ENCODE measurements around the gene SARNP.
"Not testable (repeated sequence)": the region's sequence is repeated elsewhere in the genome, so short reads cannot be mapped to it uniquely, and the experiment has no call there.

Gene SARNP, protein sequence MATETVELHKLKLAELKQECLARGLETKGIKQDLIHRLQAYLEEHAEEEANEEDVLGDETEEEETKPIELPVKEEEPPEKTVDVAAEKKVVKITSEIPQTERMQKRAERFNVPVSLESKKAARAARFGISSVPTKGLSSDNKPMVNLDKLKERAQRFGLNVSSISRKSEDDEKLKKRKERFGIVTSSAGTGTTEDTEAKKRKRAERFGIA

DNA sequence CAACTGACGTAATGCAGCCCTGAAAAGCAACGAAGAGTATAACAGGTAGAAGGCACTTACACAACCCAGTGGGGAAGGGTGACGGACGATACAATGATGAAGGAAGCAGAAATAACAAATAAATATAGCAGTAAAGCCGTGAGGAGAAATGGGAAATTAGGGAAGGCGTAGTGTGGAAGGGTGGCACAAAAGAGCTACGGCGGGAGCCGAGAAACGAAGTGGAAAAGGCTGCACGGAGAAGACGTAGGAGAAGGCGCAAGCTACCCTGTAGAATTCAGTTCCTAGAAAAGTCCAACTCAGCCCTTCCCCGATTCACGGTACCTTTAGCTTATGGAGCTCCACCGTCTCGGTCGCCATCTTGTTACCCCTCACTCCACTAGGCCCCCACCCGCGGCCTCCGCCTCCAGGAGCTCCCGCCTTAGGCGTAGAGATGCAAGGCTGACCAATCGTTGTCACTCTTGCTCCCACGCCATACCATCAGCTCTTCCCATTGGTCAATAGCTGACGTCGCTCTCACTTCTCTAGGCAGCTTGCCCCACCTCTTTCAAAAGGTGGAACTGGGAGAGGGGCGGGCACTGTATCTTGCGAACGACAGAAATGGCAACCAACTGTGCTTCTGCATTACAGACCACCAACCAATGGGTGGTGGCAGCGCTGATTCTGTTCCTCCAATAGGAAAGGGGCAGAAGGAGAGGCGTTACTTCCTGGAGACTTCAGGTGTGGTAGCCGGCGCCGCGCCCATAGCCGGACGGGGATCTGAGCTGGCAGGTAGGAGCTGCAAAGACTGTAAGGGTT is at the start of gene SARNP, which contains the start of gene ORMDL2:
Gene SARNP, minus strand, starts transcription at position 380 of the 795 bp plus-strand sequence. Its CDS starts 23 bp downstream, at position 357.
Gene ORMDL2, plus strand, starts transcription at position 697 of the 795 bp plus-strand sequence. CDS start 959 bp downstream, outside the sequence.
- peak; percentile 100 for DNase-seq (ENCODE audit: low read depth)
- TF ChIP-seq, protein P1, sequence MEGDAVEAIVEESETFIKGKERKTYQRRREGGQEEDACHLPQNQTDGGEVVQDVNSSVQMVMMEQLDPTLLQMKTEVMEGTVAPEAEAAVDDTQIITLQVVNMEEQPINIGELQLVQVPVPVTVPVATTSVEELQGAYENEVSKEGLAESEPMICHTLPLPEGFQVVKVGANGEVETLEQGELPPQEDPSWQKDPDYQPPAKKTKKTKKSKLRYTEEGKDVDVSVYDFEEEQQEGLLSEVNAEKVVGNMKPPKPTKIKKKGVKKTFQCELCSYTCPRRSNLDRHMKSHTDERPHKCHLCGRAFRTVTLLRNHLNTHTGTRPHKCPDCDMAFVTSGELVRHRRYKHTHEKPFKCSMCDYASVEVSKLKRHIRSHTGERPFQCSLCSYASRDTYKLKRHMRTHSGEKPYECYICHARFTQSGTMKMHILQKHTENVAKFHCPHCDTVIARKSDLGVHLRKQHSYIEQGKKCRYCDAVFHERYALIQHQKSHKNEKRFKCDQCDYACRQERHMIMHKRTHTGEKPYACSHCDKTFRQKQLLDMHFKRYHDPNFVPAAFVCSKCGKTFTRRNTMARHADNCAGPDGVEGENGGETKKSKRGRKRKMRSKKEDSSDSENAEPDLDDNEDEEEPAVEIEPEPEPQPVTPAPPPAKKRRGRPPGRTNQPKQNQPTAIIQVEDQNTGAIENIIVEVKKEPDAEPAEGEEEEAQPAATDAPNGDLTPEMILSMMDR (IDR thresholded peaks at IDR 0.05; ENCODE audit: insufficient read depth, low read depth, low read length, missing control alignments) = no peak
- peak within 1 kb of the TSS; percentile 98 for H3K4me3 ChIP-seq (ENCODE audit: low read depth, low read length)

DNA sequence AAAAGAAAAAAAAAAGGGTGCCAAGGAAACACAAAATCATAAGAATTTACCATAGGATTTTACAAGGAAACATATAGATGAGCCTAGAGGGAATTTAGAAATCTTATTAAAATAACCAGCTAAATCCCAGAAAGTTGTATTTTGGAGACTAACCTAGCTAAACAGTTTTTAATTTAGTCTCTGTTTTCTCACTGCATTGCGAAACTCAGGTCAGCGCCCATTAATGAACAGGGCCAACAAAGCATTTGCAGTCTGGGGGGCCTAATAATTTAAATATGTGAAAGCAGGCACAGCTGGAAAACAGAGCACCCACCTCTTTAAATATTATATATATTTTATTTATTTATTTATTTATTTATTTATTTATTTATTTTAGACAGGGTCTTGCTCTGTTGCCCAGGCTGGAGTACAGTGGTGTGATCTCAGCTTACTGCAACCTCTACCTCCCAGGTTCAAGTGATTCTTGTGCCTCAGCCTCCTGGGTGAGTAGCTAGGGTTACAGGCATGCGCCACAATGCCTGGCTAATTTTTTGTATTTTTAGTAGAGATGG is 49.0 kb upstream of the SARNP start:
- DNase-seq (ENCODE audit: low read depth); H3K4me3 ChIP-seq (ENCODE audit: low read depth, low read length): not testable (repeated sequence)

DNA sequence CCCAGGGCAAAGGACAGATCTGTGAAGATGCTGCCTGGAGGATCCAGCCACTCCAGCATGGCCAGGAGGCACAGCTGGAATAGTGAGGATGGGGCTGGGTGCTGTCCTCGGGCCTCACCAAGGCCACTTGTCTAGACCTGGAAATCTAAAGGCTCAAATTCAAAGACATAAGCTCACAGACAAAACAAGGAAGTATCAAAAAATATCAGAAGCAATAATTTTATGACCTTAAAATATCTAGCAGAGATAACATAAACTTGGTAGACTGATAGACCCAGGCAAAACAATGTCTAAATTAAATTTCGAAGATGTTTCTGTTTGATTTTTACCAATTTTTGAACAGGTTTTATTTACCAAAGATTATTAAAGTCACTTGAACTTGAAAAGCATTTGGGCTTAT is 47.8 kb upstream of the SARNP start:
- H3K4me3 ChIP-seq (ENCODE audit: low read depth, low read length) = no peak overlapping the region
- DNase-seq (ENCODE audit: low read depth) = no peak
- TF ChIP-seq, protein P1 (IDR thresholded peaks at IDR 0.05; ENCODE audit: insufficient read depth, low read depth, low read length, missing control alignments) = no peak

DNA sequence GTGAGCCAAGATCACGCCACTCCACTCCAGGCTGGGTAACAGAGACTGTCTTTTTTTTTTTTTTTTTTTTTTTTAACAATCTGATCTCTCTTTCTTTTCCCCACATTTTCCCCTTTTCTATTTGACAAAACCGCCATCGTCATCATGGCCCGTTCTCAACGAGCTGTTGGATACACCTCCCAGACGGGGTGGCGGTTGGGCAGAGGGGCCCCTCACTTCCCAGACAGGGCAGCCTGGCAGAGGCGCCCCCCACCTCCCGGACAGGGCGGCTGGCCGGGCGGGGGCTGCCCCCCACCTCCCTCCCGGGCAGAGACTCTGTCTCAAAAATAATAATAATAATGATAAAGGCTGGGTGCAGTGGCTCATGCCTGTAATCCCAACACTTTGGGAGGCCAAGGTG is 45.4 kb upstream of the SARNP start:
- H3K4me3 ChIP-seq (ENCODE audit: low read depth, low read length); DNase-seq (ENCODE audit: low read depth): not testable (repeated sequence)

DNA sequence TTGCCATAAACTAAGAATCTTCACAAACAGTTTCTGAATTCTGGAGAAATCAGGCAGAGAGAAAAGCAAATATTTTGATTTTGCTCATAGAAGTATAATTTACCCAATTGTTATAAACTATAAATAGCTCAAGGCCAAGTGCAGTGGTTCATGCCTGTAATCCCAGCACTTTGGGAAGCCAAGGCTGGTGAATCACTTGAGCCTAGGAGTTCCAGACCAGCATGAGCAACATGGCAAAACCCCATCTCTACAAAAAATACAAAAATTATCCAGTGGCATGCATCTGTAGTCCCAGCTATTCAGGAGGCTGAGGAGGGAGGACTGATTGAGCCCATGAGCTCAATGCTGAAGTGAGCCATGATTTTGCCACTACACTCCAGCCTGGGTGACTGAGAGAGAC is 44.8 kb upstream of the SARNP start:
- H3K4me3 ChIP-seq (ENCODE audit: low read depth, low read length) = no peak overlapping the region
- TF ChIP-seq, protein P1 (IDR thresholded peaks at IDR 0.05; ENCODE audit: insufficient read depth, low read depth, low read length, missing control alignments) = no peak
- DNase-seq (ENCODE audit: low read depth) = no peak

DNA sequence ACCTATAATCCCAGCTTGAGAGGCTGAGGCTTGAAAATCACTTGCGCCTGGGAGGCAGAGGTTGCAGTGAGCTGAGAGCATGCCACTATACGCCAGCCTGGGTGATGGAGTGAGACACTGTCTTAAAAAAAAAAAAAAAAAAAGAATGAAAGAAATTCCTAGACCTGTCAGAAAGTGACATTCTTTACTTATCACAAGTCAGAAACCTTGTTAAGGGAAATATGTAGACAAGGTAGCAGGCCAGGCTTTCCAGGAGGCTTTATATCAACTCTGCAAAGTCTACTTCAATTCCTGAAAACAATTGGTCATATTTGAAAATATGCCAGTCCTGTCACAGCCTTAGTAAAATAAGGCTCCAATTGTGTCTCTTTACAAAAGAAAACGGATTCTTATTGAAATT is 44.3 kb upstream of the SARNP start:
- no peak for DNase-seq (ENCODE audit: low read depth)
- H3K4me3 ChIP-seq (ENCODE audit: low read depth, low read length) = no peak overlapping the region
- TF ChIP-seq, protein P1 (IDR thresholded peaks at IDR 0.05; ENCODE audit: insufficient read depth, low read depth, low read length, missing control alignments) = no peak

DNA sequence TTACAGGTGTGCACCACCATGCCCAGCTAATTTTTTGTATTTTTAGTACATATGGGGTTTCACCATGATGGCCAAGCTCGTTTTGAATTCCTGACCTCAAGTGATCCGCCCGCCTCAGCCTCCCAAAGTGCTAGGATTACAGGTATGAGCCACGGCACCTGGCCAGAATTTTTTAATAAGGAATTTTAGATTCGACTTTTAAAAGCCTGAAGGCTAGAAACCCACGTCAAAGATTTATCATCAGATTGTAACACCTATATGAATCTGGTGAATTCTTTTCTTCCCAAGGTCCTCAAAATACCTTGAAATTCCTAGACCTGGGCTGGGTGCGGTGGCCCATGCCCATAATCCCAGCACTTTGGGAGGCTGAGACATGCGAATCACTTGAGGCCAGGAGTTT is 43.9 kb upstream of the SARNP start:
- no peak overlapping the region for H3K4me3 ChIP-seq (ENCODE audit: low read depth, low read length)
- TF ChIP-seq, protein P1 (IDR thresholded peaks at IDR 0.05; ENCODE audit: insufficient read depth, low read depth, low read length, missing control alignments) = no peak
- DNase-seq (ENCODE audit: low read depth) = no peak
